OCI-LY7 (cell line): ENCODE results near the gene ATAD3A.

ENCODE experiments used
- CTCF ChIP-seq: fragments of 200-600 bp; sonication (generic); conservative IDR thresholded peaks from 2 replicates; pipeline ENCODE4 v1.5.1; 2014; ENCODE audit warnings: mild to moderate bottlenecking, antibody characterized with exemption, low read length, moderate library complexity, mixed read lengths
- EZH2phosphoT487 ChIP-seq: fragments of 200-600 bp; sonication (generic); IDR thresholded peaks from 2 replicates; pipeline ENCODE4 v1.6.1; 2018; ENCODE audit warnings: low read depth, borderline replicate concordance, mild to moderate bottlenecking, mixed run types, antibody characterized with exemption, low read length, moderate library complexity, mixed read lengths

- TF ChIP-seq CTCF, result no peak
- TF ChIP-seq EZH2phosphoT487, result no peak
Observed at GRCh38 chr1:1541956-1542765, 30.2 kb downstream of the ATAD3A start.
